GM18951 (cell line): ENCODE measurements around the gene FNIP1.

Source experiments
- POLR2A ChIP-seq: IDR thresholded peaks from 4 replicates; pipeline ENCODE4 v1.6.1; 2011; ENCODE audit warnings: mild to moderate bottlenecking; ENCODE audit not compliant: insufficient read length, insufficient read depth; ENCODE audit errors: extremely low read depth
- in situ Hi-C: fragments of 300-500 bp; cut with MboI; formaldehyde crosslinking; loops from one replicate; pipeline ENCODE4 v1.12.0; 2022; ENCODE audit warnings: low sequenced_read_pairs, mixed read lengths, inconsistent platforms; ENCODE audit not compliant: unreplicated experiment

The FNIP1 gene

DNA sequence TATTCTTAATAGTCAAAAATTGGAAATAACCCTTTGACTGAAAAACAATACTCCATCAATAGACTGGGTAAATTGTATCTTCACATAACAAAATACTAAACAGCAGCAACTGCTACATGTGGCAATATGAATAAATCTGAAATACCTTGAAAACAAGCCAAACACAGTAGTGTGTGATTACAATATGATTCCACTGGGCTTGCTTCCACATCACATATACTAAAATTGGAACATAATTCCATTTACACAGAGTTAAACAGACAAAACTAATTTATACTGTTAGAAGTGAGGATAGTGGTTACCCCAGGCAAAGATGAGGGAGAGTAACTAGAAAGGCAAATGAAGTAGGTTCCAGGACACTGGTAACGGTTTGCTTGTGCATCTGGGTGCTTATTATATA is 20.4 kb downstream of the FNIP1 start:
- no peak for TF ChIP-seq POLR2A
- in situ Hi-C loops: no loop called here

DNA sequence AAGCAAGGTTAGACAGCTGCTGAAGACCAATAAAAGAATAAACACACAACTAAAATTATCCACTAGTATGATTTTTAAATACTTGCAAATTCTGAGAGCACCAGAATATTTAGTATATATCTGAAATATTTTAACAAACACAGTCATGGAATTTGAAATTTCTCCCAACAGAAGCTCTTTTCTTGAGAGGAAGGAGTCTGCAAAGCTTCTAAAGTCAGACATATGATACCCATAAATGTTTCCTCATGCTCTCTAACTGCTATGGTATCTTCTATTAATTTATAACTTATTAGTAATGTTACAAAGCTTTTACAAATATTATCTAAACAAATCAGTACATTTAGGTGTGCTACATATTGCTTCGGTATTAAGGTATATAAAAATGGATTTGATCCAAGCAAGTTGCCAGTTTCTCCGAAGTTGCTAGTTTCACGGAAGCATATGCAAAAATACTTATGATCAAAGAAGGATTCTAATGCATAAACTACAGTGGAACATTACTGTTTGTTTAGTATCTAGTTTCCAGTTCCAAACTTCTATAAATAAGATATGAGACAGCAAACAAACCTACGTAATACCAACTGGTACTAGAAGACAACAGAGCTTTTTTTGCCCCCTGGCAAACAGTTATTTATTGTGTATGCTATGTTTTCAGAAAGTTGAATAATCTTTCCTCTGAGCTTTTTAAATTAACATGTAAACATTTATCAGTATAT is 22.0 kb downstream of the FNIP1 start:
- in situ Hi-C loops: no loop called here
- no peak for TF ChIP-seq POLR2A

DNA sequence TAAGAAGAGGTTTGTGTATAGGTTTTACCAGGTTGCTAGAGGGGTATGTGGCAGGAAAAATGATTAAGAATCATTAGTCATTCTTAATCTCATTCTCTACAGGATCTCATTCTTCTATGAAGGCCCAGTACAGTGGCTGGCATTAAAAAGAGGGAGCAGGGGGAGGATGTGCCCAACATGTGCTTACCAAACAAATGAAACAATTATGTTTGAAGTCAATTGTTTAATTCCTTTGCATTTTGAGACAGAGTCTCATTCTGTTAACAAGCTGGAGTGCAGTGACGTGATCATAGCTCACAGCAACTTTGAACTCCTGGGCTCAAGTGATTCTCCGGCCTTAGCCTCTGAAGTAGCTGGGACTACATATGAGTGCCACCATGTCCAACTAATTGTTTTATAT is 23.0 kb downstream of the FNIP1 start:
- in situ Hi-C loops: no loop called here
- TF ChIP-seq POLR2A: no peak

DNA sequence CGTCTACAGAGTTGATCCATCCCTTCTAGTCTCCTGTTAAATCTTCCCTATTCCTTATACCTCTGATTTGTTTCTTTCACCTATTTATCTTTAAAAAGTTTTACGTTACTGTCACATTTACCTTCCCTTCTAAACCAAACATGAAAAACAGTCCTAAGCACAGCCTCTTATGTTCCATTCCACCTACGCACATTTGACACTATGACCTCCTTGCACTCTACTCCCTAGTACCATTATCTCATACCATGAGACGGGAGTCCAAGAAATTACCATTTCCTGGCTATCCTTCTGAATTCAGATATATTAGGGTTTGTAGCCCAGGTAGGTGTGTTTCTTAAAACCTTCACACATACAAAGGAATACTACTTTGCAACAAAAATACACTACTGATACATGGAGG is 25.1 kb downstream of the FNIP1 start:
- in situ Hi-C loops: no loop called here
- TF ChIP-seq POLR2A: no peak

DNA sequence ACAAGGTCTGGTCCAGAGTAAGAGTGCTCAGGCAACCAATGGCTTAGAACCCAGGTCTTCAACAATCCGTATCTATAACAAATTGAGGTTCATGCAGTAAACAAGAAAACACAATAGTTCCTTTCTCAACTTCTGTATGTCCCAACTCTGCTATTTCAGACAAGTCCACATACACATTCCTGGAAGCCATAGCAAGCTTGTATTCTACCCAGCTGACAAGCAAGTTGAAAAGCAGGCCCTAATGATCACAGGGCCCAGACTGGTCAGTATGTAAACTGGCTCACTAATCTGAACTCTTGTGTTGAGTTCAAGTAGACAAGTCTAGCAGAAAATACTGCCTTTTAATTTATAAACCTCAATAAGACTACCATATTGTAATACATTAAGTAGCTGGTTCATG is 26.9 kb downstream of the FNIP1 start:
- TF ChIP-seq POLR2A: no peak
- in situ Hi-C loops: no loop called here

DNA sequence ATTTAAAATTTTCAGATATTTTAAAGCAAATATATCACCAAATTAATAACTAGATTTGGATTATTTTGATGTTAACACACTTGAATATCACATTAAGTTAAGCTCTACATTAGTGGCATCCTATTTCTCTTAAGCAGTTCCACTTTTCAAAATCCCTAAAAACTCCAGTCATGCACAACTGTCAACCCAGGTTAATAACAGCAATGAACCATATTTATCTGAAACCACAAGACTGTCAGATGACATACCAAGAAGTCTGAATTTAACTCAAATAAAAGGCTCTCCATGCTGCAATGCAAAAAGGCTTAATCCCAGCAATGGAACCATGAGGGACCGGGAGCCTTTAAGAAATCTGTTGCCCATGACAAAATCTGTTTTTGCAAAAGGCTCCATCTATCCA is 27.5 kb downstream of the FNIP1 start:
- in situ Hi-C loops: no loop called here
- no peak for TF ChIP-seq POLR2A

DNA sequence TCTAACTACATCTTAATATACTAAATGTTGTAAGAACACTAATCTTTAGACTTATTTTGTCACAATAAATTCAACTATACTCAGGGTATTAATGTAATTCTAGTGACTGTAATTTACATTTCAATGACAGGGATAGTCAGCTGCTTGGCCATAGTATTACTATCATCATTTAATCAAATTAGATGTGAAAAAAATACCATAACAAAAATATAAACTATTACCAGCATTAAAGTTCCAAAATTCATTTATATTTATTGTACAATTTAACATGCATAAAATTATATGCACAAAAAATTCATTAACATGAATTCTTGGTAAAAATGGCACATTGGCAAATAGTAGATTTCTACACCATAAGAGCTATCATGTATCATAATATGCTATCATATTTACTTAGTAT is 28.9 kb downstream of the FNIP1 start:
- no peak for TF ChIP-seq POLR2A
- in situ Hi-C loops: no loop called here

DNA sequence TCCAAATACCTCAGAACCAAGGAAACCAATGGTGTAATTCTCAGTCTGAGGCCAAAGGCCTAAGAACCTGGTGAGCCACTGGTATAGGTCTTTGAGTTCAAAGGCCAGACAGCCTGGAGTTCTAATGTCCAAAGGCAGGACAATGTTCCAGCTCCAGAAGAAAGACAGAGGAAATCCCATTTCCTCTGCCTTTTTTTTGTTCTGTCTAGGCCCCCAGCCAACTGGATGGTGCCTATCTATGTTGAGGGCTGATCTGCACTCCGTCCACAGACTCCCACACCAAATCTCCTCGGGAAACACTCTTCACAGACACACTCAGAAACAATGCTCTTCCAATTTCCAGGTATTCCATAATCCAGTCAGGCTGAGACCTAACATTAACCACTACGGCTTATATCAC is 30.1 kb downstream of the FNIP1 start:
- TF ChIP-seq POLR2A: no peak
- in situ Hi-C loops: no loop called here

DNA sequence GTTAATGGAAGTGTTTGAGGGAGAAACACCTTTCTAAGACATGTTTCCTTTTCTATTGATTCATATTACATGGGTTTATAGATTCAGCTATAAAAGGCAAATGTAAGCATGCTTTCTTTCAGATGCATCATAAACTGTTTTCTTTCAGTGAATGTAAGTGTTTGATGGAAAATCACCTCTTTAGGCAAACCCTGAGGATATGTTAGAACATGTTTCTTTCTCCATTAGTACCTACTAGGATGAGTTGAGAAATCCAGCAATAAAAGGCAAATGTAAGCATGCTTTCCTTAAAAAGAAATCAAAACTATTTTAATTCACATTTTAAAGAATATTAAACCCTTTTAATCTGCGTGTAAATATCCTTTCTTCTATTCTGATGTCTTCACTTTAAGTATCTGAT is 31.6 kb downstream of the FNIP1 start:
- no peak for TF ChIP-seq POLR2A
- in situ Hi-C loops: no loop called here

DNA sequence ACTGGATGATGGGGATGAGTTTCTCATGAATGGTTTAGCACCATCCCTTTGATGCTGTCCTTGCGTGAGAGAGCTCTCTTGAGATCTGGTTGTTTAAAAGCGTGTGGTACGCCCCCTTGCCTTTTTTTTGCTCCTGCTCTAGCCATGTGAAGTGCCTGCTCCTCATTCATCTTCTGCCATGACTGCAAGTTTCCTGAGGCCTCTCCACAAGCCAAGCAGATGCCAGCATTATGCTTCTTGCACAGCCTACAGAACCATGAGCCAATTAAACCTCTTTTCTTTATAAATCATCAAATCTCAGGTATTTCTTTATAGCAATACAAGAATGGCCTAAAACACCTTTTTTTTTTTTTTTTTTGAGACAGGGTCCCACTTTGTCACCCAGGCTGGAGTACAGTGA is 32.8 kb downstream of the FNIP1 start:
- in situ Hi-C loops: no loop called here
- TF ChIP-seq POLR2A: no peak

DNA sequence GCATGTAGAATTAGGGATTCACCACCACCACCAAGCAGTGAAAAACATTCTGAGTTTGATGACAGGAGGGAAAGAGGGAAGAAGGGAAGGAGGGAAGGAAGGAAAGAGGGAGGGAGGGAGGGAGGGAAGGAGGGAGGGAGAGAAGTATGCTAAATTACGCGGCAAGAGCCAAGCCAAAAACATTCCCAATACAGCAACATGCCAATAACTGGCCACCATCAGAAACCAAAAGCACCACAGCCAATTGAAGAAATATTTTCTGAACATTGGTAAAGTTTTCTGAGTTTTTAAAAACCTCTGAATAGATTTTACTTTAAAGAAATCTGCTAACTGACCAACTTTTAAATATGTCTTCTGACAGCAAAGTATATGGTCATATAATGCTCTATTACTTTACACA is 36.0 kb downstream of the FNIP1 start:
- in situ Hi-C loops: no loop called here

DNA sequence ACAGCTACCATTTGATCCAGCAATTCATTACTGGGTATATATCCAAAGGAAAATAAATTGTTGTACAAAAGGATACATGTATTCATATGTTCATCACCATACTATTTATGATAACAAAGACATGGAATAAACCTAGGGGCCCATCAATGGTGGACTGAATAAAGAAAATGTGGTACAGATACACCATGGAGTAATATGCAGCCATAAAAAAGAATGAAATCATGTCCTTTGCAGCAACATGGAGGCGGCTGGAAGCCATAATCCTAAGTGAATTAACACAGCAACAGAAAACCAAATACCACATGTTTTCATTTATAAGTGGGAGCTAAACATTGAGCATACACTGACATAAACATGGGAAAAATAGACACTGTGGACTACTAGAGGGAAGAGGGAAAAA is 37.1 kb downstream of the FNIP1 start:
- in situ Hi-C loops: no loop called here
- no peak for TF ChIP-seq POLR2A

More for the DNA sequence above, 36.0 kb downstream of the FNIP1 start:
- no peak for TF ChIP-seq POLR2A

DNA sequence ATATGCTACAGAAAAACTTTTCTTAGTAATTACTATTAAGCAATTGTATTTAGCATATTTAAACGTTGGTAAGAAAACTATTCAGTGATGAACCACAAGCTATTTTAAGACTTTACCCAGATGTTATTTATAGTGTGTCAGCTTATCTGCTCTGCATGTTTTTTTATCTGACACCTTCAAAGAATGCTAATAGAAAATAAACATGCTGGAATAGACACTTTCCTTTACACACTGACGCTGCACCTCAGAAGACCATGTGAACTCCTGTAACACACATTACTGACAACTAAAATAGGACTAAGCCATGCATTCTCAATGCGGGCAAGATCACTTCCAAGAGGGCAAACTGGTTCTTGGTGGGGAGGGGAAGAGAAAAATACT is 38.3 kb downstream of the FNIP1 start:
- no peak for TF ChIP-seq POLR2A
- in situ Hi-C loops: no loop called here

DNA sequence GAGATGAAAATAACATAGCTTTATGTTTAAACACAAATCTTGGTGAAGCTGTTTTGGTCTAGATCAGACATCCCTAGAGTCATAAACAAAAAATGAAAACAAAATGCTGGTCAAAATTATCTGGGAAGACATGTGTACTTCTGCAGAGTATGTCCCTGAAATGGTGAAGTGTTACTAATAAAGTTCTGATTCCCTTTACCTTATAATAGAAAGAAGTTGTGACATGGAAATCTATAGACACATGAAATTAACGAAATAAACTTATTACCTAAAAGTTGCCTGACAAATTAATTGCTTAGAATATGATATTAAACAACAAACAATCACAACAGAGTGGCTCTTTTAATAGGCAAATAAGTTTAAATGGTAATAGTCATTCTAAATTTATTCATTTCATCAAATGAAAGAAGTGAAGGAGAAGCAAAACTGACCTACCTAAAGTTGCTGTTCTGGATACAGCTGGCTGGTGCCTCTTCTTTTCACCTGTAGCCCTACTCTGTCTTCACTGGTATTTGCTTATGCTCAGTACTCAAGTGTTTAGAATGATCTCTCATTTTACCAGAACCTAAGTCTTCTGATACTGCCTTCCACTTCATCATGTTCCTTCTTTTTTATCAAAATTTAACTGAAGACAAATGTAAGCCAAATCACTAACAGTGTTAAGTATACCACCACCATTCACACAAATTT is 38.8 kb downstream of the FNIP1 start:
- no peak for TF ChIP-seq POLR2A
- in situ Hi-C loops: no loop called here
